HG02981 (cell line): ENCODE data around the gene IQGAP2.

ENCODE experiments used
- ATAC-seq: cut with Tn5 transposase; IDR thresholded peaks from one replicate; pipeline ENCODE4 v1.9.1; 2021; ENCODE audit warnings: mild to moderate bottlenecking, moderate library complexity; ENCODE audit not compliant: unreplicated experiment

The IQGAP2 gene

DNA sequence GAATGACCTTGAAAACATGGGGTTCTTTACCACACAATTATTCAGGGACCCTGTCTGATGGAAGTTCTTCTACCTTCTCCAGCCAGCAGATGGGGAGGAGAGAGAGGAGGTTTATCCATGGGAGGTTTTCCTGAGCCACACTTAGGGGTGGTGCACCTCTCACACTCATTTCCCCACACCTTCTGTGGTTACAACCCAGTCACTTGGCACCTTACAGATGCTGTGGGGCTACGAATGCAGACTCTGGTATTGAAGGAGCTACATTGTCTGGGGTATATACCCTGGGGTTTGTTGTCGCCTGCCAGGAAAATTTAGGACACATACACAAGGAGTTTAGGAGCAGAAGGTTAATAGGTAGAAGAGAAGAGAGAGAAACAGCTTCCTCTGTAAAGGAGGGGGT lies 152.6 kb downstream of the IQGAP2 start:
- ATAC-seq: no peak

DNA sequence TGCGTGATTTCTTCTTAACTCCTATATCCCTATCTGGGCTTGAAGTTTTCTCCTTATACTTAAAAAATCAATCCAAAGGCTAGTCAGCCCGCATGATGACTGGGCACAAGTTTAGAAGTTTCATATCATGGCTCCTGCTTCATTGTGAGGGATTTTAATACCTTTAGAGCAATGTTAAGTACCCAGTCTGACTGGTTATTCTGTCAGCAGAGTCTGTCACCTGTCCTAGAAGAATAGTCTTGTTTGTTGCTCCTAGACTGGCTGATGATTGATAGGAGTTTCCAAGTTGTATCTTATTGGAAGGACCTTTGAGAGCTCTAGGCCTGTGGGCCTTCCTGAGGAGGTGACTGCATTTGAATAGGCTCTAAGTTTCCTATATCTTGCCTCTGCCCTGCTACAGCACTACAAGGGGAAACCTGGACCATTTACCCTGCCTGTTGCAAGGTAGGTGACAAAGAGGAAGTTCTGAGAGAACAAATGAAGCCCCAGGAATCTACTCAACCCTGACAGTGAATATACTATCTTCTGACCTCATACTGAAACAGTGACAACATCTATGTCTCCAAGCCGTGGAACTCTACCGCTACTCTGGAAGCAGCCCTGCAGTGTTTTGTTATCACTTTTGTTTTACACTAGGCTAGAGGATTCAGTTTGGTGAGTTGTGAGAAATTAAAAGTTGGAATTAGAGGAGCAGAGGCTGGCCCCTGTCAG lies 153.6 kb downstream of the IQGAP2 start:
- ATAC-seq: peak; percentile 97

DNA sequence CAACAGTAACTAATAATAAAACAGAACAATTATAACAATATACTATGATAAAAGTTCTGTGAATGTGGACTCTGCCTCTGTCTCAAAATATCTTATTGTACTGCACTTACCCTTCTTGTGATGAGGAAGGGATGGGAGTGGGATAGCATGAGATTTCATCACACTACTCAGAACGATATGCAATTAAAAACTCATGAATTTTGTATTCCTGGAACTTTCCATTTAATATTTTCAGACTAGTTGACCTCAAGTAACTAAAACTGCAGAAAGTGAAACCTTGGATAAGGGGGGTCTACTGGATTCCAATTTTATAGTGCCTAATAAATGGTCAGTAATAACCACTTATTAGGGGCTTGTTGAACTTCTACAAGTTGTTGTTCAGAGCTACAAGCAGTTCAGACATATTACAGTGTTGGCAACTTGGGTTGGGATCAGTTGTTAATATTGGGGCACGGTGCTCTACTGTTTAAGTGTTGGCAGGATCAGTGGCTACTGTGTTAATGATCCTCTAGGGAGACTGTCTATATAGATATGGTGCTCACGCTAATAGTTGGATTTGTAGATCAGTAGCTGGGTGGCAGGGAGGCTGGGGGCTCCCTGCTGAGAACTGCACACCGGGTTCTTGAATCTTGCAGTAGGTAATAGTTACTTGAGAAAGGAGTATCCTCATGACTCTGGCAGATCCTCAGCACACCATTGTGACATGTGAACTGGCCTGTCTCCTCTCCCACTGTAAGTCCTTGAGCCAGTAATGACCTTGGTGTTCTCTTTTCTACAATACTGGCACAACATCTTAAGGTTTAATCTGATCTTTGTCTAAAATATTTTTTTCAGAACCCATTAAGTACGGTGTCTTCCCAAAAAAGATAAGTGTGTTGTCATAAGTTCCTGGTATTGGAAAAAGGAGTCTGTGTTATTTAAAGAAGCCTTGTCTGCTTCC lies 158.1 kb downstream of the IQGAP2 start:
- no peak for ATAC-seq

DNA sequence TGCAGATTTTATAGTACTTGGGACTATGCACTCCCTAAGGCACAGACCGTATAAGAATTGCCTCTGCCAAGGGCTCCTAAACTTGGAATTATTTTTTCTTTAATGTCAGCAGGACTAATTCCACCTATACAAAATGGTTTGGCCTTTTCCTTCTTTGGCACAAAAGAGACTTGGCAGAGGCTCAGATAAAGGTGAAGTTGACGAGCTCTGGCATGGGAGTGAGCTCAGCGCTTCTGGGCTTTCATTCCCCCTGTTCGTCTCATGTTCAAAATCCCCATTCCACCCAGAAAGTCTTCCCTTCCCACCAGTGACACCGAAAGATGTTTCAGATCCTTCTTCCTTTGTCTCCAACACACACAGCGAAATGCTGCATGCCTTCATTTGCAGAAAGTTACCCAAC lies 158.9 kb downstream of the IQGAP2 start:
- ATAC-seq: no peak

DNA sequence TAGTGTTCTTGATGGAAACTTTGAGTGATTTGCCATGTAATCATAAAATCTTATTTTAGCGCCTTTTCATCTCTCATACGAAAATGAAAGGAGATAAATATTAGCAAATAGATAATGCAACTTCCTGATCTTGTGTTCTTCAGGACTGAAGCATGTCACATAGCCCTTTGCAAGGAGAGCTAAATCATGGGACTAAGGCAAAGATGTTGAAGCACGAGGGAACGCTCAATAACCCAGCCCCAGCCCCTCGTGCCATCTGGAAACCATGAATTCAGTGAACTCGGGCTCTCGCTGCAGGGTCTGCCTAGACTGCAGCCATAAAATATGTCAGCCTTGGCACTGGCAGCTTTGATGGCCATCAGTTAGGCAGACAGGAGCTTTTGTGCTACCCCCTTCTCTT lies 161.9 kb downstream of the IQGAP2 start:
- no peak for ATAC-seq

DNA sequence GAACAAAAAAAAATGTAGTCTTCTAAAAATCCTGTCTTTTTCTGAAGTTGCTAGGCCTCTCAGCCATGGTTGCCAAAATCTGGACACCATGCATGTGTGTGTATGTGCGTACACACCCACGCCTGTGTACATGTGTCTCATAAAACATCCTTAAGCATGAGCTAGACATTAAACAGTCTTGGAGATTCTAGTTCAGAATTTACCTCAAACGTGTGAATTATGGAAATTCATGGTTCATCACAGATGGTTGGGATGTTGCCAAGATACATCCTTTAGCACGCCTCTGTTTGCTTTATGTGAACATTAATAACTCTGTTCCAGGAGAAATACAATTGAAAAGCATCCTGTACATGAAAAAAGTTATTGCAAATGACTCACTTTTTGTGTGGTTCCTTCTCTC lies 167.1 kb downstream of the IQGAP2 start:
- ATAC-seq: no peak

DNA sequence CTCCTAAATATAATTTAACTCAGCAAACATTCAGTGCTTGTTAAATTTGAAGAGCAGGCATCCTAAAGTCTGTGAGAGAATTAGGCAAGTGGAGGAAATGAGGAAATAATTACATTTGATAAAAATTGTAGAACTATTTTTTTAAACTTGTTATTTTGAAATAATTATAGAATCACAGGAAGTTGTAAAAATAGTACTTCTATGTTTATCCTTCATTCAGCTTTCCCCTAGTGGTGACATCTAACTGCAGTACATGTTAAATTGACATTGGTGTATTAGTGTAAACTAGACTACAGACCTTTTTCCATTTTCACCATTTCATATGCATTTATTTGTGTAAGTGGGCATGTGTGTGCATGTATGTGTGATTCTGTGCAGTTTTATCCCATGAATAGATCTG lies 168.5 kb downstream of the IQGAP2 start:
- ATAC-seq: no peak

DNA sequence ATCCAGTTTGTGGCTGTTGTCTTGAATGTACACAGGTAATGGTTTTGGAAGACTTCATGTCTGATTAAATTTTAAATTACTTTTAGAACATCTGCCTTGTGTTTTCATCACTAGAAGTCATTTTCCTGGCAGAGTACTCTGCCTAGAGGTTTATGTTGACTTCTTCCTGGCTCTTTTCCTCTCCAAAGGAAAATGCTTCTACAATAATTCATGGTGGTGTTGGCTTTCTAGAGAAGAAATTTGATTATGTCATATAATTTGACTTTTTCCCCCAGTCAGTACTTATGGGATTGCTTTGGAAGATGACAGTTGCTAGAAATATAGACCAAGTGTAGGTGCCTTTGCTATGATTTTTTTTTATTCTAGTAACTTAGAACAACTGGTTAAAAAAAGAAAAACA lies 173.4 kb downstream of the IQGAP2 start:
- no peak for ATAC-seq

DNA sequence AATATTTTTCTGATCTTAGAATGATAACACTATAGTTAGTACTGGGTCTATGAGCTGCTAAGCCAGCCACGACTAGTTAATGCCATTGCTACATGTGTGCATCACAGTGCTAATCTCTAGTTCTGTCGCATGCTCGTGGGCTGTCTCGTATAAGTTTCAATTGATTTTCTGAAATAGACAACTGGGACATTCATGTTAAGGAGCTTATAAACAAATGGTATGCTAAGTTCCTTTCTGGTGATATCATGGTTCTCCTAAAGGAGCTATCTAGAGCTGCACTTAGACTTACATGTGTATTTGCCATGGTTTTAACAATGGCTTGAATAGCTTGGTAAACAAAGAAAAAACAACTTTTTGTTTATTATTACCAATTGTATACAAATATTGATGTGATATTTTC lies 173.9 kb downstream of the IQGAP2 start:
- ATAC-seq: no peak

DNA sequence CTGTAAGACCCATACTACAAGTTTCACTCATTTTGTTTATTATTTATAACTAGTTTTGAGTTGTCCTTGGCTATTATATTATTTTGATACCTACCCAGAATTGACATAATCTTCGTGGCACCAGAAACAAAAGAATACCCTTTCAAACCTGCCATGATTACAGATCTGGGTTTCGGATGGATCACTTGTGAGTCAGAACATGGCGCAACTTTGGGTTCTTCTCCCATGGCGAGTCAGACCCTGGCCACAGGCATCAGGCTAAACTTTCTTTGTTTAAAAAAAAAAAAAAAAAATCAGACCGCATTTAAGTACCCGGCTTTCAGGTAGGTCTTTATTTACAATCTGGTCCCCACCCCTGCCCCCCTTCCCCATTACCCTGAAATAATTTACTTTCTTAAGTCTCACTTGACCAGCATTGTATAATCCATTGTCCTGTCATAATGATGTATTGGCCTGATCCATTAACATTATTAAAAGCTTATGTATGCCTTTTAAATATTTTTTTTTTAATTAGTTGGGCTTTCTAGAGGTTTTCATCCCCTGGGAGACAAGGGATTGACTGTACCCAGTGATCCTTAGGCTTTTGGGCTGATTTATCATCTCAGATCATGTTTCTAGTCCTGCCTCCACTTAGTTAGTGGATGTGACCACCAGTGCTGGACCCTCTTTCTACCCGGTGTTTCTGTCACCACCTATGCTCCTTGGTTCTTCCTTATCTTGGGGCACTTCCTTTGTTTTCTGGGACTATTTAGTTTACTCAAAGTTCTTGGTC lies 176.3 kb downstream of the IQGAP2 start:
- ATAC-seq: no peak

DNA sequence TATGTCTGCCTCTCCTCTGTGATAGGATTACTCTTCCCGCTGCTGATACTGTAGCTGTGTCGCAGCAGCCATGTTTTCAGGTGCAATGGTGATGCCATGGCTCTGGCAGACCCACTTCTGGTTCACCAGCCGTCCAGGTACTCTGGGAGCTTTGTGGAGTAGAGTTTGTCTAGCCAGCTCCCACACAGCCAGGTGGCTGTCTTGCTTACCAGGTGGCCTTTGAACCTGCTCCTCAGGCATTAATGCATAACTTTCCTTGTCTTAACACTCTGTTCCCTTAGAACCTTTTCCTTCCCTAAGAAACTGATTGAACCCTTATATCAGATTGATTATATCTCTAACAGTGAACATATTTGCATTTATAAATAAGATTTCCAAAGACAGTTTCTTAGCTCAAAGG lies 177.9 kb downstream of the IQGAP2 start:
- ATAC-seq: no peak

DNA sequence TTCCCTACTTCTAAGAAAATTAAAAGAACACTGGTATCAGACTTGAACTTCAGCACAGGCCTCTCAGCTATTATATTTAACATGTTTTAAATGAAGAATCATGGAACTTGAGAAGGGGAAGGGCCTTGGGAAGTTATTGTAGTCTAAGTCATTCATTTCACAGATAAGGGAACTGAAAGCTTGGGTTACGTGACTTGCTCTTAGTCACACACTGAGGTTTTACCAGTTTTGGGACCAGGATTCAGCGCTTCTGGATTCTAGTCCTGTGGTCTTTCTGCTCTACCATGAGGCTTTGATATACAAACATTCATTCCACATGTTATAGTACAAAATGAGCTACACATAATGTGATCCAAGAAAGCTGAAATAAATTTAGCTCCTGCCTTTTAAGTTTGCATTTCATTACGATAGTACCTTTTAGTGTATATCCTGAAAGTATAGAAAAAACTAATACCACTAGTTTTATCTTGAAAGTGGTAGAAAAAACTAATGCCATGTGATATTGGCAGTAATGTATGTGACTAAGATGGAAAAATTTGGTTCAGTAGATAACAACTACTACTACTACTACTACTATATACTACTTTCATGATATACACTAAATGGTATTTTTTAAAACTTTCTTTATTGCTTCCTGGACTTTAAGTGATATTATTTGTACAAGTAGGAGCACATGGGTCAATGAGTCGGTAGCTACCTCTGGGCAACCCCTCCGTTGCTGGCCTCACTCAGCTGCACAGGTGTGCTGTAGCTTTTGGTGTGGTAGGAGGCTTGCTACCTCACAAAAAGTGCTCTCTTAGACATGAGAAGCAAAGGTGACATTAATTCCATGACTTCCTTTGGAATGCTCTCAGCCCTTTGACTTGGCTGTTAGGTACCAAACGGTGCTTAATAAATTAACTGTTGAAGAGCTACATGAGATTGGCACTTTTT lies 179.4 kb downstream of the IQGAP2 start:
- peak; percentile 94 for ATAC-seq

DNA sequence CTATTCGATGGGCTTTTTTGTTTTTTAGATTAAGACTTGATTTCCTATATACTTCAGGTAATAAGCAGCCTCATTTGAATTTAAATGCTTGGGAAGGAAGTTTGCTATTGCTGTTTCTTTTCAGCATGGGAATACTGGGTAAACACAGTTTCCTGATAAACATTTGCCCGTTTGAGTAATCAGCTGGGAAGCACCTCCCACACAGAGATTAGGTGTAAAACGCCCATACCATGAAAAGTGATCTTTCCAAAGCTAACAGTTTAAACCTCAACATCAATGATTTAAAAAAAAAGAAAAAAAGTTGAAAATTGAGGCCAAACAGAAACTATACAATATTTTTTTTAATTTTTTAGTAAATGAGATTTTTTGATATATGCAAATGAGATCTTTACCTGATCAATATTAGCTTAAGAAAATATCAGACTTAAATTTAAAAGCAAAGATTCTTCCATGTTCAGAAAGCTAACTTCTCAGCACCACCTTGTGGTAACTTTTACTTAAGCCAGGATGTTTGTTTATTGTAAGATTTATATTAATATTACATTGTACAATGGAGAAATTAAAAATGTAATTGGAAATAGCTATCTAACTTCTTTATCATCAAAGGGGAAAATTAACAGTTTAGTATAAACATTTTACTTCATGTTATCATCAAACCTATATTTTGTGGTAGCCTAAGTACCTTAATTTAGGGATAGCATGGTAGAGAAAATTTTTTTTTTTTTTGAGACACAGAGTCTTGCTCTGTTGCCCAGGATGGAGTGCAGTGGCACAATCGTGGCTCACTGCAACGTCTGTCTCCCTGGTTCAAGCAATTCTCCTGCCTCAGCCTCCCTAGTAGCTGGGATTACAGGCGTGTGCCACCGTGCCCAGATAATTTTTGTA lies 180.3 kb downstream of the IQGAP2 start:
- ATAC-seq: no peak

DNA sequence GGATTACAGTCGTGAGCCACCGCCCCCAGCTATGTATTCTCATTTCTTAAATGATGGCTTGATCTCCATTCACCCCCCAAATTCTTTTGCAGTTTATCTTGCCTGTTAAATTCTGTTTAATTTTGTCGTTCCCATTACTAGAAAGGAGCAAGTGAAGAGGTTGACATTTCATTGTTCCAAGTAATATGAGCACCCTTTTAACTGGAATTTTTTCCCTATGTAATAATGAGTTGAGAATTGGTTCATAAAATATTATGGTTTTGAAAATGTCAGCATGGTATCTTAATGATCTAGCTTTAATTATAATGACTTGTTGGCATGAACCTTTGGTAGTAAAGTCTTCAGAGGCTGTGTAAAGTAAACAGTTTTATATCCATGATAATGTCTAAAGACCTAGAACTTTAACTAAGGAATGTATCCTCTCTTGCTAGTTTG lies 182.7 kb downstream of the IQGAP2 start:
- ATAC-seq: no peak

DNA sequence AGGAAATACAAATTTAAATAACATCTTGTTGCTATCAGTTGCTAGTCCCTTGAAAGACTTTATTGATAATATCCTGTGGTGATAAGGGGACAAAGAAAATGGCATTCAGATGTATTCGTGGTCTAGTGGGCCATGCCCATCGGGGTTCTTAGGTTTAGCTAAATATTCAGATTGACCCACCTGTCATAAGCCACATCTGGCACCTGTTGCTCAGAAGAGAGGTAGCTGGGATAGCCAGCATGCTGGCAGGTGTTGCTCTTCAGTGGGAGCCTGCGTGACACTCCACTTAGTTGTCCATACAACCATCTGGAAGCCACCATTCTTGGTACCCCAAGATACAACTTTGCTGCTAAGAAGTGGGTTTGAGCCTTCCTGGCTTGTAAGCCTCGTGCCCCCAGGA lies 183.4 kb downstream of the IQGAP2 start:
- no peak for ATAC-seq

DNA sequence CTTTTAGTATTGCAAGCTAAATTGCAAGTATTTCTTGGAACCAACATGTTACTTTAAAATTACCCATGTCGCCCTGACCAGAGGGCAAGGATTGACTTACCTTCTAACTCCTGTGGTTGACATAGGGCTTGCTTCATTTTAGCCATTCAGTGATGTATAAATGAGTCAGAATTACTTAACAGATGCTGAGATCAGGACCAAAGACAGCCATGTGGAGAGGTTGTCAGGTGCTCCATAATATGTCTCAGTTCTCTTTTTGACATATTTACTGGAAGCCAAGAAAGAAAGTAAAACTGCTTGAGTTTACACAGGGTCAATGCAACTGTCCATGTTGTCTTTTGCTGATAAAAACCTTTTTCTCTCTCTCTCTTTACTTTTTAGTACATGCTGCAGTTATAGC lies 186.9 kb downstream of the IQGAP2 start:
- peak; percentile 97 for ATAC-seq

DNA sequence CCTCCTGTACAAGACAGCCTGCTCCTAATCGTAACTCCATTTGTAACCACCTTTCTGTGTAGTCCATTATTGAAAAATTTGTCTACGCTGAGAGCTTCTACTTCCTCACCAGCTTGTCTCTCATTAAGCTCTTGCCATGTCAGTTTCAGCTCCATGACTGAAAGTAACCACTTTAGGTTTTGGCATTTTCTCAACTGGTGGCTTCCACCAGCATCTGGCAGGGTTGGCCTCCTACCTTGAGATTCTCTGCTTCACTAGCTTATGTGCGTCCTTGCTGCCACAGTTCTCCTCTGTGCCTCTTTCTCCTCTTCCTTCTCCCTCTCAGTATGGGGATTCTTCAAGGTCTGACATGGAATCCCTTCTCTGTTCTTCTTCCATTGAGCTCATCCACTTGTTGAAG lies 188.3 kb downstream of the IQGAP2 start:
- ATAC-seq: no peak

DNA sequence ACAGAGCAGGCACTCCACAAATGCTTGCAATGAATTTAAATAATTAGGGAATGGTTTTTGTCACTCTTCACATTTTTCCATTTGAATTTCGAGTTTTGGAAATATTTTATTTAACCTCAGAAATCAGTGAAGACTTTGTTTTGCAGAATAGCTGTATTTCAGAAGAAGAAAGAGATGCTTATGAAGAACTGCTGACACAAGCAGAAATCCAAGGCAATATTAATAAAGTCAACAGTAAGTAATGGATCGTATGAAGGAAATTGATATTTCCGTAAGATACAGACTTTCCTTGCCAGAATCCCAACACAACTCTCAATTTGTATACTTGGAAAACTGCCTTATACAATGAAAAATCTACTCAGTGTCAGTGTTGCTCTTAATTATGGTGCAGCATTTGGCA lies 189.6 kb downstream of the IQGAP2 start:
- no peak for ATAC-seq

DNA sequence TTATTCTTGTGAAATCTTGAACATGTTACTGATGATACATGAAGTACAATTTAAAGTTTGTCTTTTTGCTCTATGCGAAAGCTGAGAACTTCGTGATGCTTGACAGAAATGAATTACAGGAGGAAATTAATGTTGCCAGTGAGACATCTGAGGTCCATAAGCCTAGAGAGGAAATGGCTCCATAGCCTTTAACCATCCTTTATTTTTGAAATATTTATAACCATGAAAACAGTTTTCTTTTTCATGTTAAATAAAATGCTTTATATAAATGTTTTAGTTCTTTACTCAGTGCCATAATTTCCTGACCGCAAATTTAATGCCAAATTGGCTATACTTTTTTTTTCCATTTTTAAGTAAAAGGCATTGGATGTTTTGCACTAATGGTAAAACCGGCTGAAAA lies 191.0 kb downstream of the IQGAP2 start:
- ATAC-seq: no peak
